Measurements from ENCODE around the gene MAPK8IP2.

MAPK8IP2 gene

DNA sequence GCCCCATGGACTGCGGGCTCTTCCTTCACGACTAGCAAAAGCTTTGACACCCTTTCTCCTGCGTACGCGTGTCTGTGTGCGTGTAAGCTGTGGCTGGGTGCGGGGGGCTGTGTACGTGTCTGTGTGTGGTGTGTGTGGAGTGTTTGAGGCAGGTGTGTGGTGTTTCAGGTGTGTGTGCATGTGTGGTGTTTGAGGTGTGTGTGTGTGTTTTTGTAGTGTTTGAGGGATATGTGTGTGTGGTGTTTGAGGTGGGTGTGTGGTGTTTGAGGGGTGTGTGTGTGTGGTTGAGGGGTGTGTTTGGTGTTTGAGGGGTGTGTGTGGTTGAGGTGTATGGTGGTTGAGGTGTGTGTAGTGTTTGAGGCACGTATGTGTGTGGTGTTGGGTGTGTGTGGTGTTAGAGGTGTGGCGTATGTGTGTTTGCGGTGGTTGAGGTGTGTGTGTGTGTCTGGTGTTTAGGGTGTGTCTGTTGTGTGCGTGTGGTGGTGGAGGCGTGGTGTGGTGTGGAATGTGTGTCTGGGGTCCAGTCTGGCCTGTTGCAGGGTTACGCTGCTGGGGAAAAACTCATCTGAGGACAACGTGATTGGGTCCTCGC lies 28.0 kb downstream of the MAPK8IP2 start:
- CTCF ChIA-PET: interaction anchor here (0.7 to 1.3 kb wide), 3 partner anchors 12 to 62 kb away, joined by 3 read pairs; no protein-coding TSS in a partner anchor
- H3K27ac ChIP-seq (ENCODE audit: extremely low read depth, low read depth, low read length): no peak overlapping the region; the same call in 1 of the 2 replicates
- POLR2A ChIA-PET: interaction anchor here (1.0 to 1.6 kb wide), 5 partner anchors 8 to 121 kb away, joined by 3 to 8 read pairs (median 4); partner anchors contain the start of genes LMF2, NCAPH2 and SYCE3
- TF ChIP-seq ZBTB26 (tag by site-specific recombination; optimal IDR thresholded peaks at IDR 0.05): peak; percentile 54
- peak; percentile 63; the same call in 1 of the 2 replicates for TF ChIP-seq ZNF157 (tag by site-specific recombination; IDR thresholded peaks at IDR 0.05)
- no peak for TF ChIP-seq PRDM6 (tag by site-specific recombination; IDR thresholded peaks at IDR 0.05)
- TF ChIP-seq ZNF155 (tag by site-specific recombination; IDR thresholded peaks at IDR 0.05): 0 out of 2 replicates have a peak, but pooled peaks have one; percentile 76
- no peak for TF ChIP-seq ZNF26 (tag by site-specific recombination; IDR thresholded peaks at IDR 0.05)
- 0 out of 2 replicates have a peak, but pooled peaks have one; percentile 53 for TF ChIP-seq ZNF530 (tag by site-specific recombination; IDR thresholded peaks at IDR 0.05; ENCODE audit: low read depth)
- peak; percentile 47; the same call in 1 of the 2 replicates for TF ChIP-seq ZNF701 (tag by site-specific recombination; IDR thresholded peaks at IDR 0.05)
- TF ChIP-seq ZNF350 (tag by site-specific recombination; IDR thresholded peaks at IDR 0.05): no peak
- no peak for TF ChIP-seq HIC1 (tag by site-specific recombination; IDR thresholded peaks at IDR 0.05)
- TF ChIP-seq PRDM4 (tag by site-specific recombination; IDR thresholded peaks at IDR 0.05): no peak
- 0 out of 2 replicates have a peak, but pooled peaks have one; percentile 2 for TF ChIP-seq ZNF341 (tag by site-specific recombination; IDR thresholded peaks at IDR 0.05; ENCODE audit: low read depth)
- TF ChIP-seq ZNF10 (tag by site-specific recombination; IDR thresholded peaks at IDR 0.05): no peak
- peak; percentile 90; the same call in 1 of the 2 replicates for TF ChIP-seq ZNF571 (tag by site-specific recombination; IDR thresholded peaks at IDR 0.05)
- TF ChIP-seq ZFP3 (tag by site-specific recombination; IDR thresholded peaks at IDR 0.05; ENCODE audit: low read depth): no peak
- TF ChIP-seq, protein P1, sequence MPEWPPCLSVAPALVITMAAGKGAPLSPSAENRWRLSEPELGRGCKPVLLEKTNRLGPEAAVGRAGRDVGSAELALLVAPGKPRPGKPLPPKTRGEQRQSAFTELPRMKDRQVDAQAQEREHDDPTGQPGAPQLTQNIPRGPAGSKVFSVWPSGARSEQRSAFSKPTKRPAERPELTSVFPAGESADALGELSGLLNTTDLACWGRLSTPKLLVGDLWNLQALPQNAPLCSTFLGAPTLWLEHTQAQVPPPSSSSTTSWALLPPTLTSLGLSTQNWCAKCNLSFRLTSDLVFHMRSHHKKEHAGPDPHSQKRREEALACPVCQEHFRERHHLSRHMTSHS (tag by site-specific recombination; IDR thresholded peaks at IDR 0.05): peak; percentile 70; the same call in 1 of the 2 replicates
- TF ChIP-seq, protein P2, sequence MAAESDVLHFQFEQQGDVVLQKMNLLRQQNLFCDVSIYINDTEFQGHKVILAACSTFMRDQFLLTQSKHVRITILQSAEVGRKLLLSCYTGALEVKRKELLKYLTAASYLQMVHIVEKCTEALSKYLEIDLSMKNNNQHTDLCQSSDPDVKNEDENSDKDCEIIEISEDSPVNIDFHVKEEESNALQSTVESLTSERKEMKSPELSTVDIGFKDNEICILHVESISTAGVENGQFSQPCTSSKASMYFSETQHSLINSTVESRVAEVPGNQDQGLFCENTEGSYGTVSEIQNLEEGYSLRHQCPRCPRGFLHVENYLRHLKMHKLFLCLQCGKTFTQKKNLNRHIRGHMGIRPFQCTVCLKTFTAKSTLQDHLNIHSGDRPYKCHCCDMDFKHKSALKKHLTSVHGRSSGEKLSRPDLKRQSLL (tag by site-specific recombination; IDR thresholded peaks at IDR 0.05): no peak
- no peak for TF ChIP-seq ZNF561 (tag by site-specific recombination; IDR thresholded peaks at IDR 0.05; ENCODE audit: borderline replicate concordance)
- no peak for TF ChIP-seq ZNF558 (tag by site-specific recombination; IDR thresholded peaks at IDR 0.05)
- TF ChIP-seq ZNF114 (tag by site-specific recombination; IDR thresholded peaks at IDR 0.05): no peak; the same call in 1 of the 2 replicates
- no peak for TF ChIP-seq ZNF18 (tag by site-specific recombination; IDR thresholded peaks at IDR 0.05)
- TF ChIP-seq ZBTB48 (tag by site-specific recombination; IDR thresholded peaks at IDR 0.05): peak; percentile 65
- no peak for TF ChIP-seq ZNF214 (tag by site-specific recombination; IDR thresholded peaks at IDR 0.05; ENCODE audit: borderline replicate concordance)

More for the DNA sequence above, 28.0 kb downstream of the MAPK8IP2 start:
- H3K36me3 ChIP-seq (ENCODE audit: control insufficient read depth in 2 of 2, insufficient read depth in 1 of 2, low read length in 2 of 2): peaks cover 0 to 11% of the 10 kb centered on the region in 2 experiments; a peak in 1 of 3 replicates
- no peaks in the 10 kb centered on the region; the same call in 1 of the 2 replicates for H3K4me1 ChIP-seq (ENCODE audit: control insufficient read depth, insufficient read depth, low read length)
- H3K4me3 ChIP-seq (ENCODE audit: low read depth, low read length): peak overlapping the region; percentile 52
- no peaks in the 10 kb centered on the region for H3K9me3 ChIP-seq (ENCODE audit: control insufficient read depth, insufficient read depth, low read depth, low read length)
